Measurements from ENCODE around the gene THRAP3. TPM values are rescaled to one million over a fixed set of nuclear protein-coding genes. Genes with fewer than 3 reads are reported as not detected.
A peak's percentile ranks its signal among the peaks of the same experiment; 100 is the strongest.

The THRAP3 gene
- total RNA-seq, 1 experiment from 2014 or later, result 133 TPM

- no peaks in the 10 kb centered on the region for H3K27me3 ChIP-seq (replicated peaks; ENCODE audit: insufficient read depth, low read depth, low read length, poor library complexity)
- peaks cover 13% of the 10 kb centered on the region for H3K4me1 ChIP-seq (ENCODE audit: insufficient read depth, low read length, poor library complexity, severe bottlenecking)
- H3K4me3 ChIP-seq (ENCODE audit: low read depth, low read length, poor library complexity, severe bottlenecking), result peak overlapping the region; percentile 61
- H3K36me3 ChIP-seq (ENCODE audit: insufficient read depth, low read length, poor library complexity, severe bottlenecking), result peaks cover 4% of the 10 kb centered on the region
- ChIA-PET POLR2A (ENCODE audit: low non-redundant PET) (no interaction called here), CTCF (no interaction called here)
- BruUV-seq (replicated peaks), result no TSS peak
- intact Hi-C loops (cut with micrococcal nuclease; ENCODE audit: unreplicated experiment), result no loop called here
- no peak for DNase-seq (ENCODE audit: low spot score)
- TF ChIP-seq EZH2 (IDR thresholded peaks at IDR 0.05; ENCODE audit: borderline replicate concordance, low read depth, low read length, poor library complexity, severe bottlenecking), result no peak
- TF ChIP-seq CTCF (conservative IDR thresholded peaks at IDR 0.05; ENCODE audit: low read depth, low read length), result no peak
- peak overlapping the region; percentile 95 for H3K27ac ChIP-seq (ENCODE audit: low read depth, low read length, poor library complexity, severe bottlenecking)
- H3K9me3 ChIP-seq (ENCODE audit: low read depth, low read length, poor library complexity, severe bottlenecking), result no peaks in the 10 kb centered on the region
Measured at GRCh38 chr1:36222481-36223380, 1.5 kb upstream of the THRAP3 start.

- H3K4me1 ChIP-seq (ENCODE audit: insufficient read depth, low read length, poor library complexity, severe bottlenecking), result peaks cover 13% of the 10 kb centered on the region
- DNase-seq (ENCODE audit: low spot score), result peak; percentile 37
- POLR2A ChIA-PET (ENCODE audit: low non-redundant PET), result no interaction called here
- CTCF ChIA-PET, result interaction anchor here (1.1 to 1.7 kb wide), 2 partner anchors 36 to 37 kb away, joined by 5 to 7 read pairs; no protein-coding TSS in a partner anchor
- TSS peak; percentile 99 for BruUV-seq (replicated peaks)
- no peak for TF ChIP-seq CTCF (conservative IDR thresholded peaks at IDR 0.05; ENCODE audit: low read depth, low read length)
- no peak for TF ChIP-seq EZH2 (IDR thresholded peaks at IDR 0.05; ENCODE audit: borderline replicate concordance, low read depth, low read length, poor library complexity, severe bottlenecking)
- H3K36me3 ChIP-seq (ENCODE audit: insufficient read depth, low read length, poor library complexity, severe bottlenecking), result peaks cover 9% of the 10 kb centered on the region
- no peaks in the 10 kb centered on the region for H3K27me3 ChIP-seq (replicated peaks; ENCODE audit: insufficient read depth, low read depth, low read length, poor library complexity)
- no peaks in the 10 kb centered on the region for H3K9me3 ChIP-seq (ENCODE audit: low read depth, low read length, poor library complexity, severe bottlenecking)
- H3K4me3 ChIP-seq (ENCODE audit: low read depth, low read length, poor library complexity, severe bottlenecking), result peak overlapping the region; percentile 61
- H3K27ac ChIP-seq (ENCODE audit: low read depth, low read length, poor library complexity, severe bottlenecking), result peak overlapping the region; percentile 95
- intact Hi-C loops (cut with micrococcal nuclease; ENCODE audit: unreplicated experiment), result no loop called here
Measured at GRCh38 chr1:36223381-36223995, 755 bp upstream of the THRAP3 start.

- peak overlapping the region; percentile 61 for H3K4me3 ChIP-seq (ENCODE audit: low read depth, low read length, poor library complexity, severe bottlenecking)
- peak; percentile 89 for DNase-seq (ENCODE audit: low spot score)
- BruUV-seq (replicated peaks), result no TSS peak
- no peaks in the 10 kb centered on the region for H3K27me3 ChIP-seq (replicated peaks; ENCODE audit: insufficient read depth, low read depth, low read length, poor library complexity)
- ChIA-PET POLR2A (ENCODE audit: low non-redundant PET) (no interaction called here), CTCF (interaction anchor here (0.5 to 1.7 kb wide), 4 partner anchors 26 to 75 kb away, joined by 3 to 11 read pairs (median 6); no protein-coding TSS in a partner anchor)
- intact Hi-C loops (cut with micrococcal nuclease; ENCODE audit: unreplicated experiment), result loop anchor here (2.0 kb wide), 1 partner anchor 76 kb away; the partner anchor contains the start of gene TRAPPC3
- H3K9me3 ChIP-seq (ENCODE audit: low read depth, low read length, poor library complexity, severe bottlenecking), result no peaks in the 10 kb centered on the region
- H3K27ac ChIP-seq (ENCODE audit: low read depth, low read length, poor library complexity, severe bottlenecking), result peak overlapping the region; percentile 95
- peaks cover 13% of the 10 kb centered on the region for H3K36me3 ChIP-seq (ENCODE audit: insufficient read depth, low read length, poor library complexity, severe bottlenecking)
- H3K4me1 ChIP-seq (ENCODE audit: insufficient read depth, low read length, poor library complexity, severe bottlenecking), result peaks cover 13% of the 10 kb centered on the region
- no peak for TF ChIP-seq EZH2 (IDR thresholded peaks at IDR 0.05; ENCODE audit: borderline replicate concordance, low read depth, low read length, poor library complexity, severe bottlenecking)
- peak; percentile 26; the same call in 1 of the 2 replicates for TF ChIP-seq CTCF (conservative IDR thresholded peaks at IDR 0.05; ENCODE audit: low read depth, low read length)
Measured at GRCh38 chr1:36224537-36225282, 467 bp downstream of the THRAP3 start.
